H1 (cell line): Measurements from ENCODE around the gene TMEM51. TPM values are rescaled to one million over a fixed set of nuclear protein-coding genes. Genes with fewer than 3 reads are reported as not detected.
A peak's percentile ranks its signal among the peaks of the same experiment; 100 is the strongest.

Source experiments
- CTCF ChIA-PET: fragments of 300-600 bp; sonication (Branson Sonifier 250); formaldehyde crosslinking; loops from one replicate; lab custom pipeline; 2021; ENCODE audit not compliant: partially characterized antibody; lab: Charles Lee
- POLR2A ChIA-PET: fragments of 300-600 bp; sonication (Branson Sonifier 250); formaldehyde crosslinking; loops from one replicate; lab custom pipeline; 2021; ENCODE audit warnings: inconsistent platforms; ENCODE audit not compliant: partially characterized antibody; lab: Charles Lee
- DNase-seq, 2 experiments: peaks; one replicate each; pipeline versions ENCODE4 v3.0.0 to v3.0.0-alpha.2; 2010 to 2022; ENCODE audit warnings: low spot score in 2 of 2, low read depth in 1 of 2, mixed read lengths in 1 of 2
- FAIRE-seq: peaks from 2 replicates; lab custom pipeline; 2011; peaks lifted over from hg19 to GRCh38; lab: Jason Lieb, UNC
- H2AFZ ChIP-seq: 2 replicates; pipeline ENCODE4 v1.8.1; 2012; ENCODE audit warnings: low read length, inconsistent platforms
- H2AK5ac ChIP-seq: 2 replicates; pipeline ENCODE4 v1.6.1; 2013; ENCODE audit warnings: low read depth, low read length
- H2BK120ac ChIP-seq: replicated peaks from 2 replicates; pipeline ENCODE3; 2013; ENCODE audit warnings: low read depth, low read length, inconsistent platforms
- H2BK12ac ChIP-seq: 2 replicates; pipeline ENCODE4 v1.6.1; 2013; ENCODE audit warnings: low read depth, low read length
- H2BK15ac ChIP-seq: 2 replicates; pipeline ENCODE4 v1.6.1; 2013; ENCODE audit warnings: low read length
- H2BK20ac ChIP-seq: 2 replicates; pipeline ENCODE4 v1.6.1; 2013; ENCODE audit warnings: low read length
- H2BK5ac ChIP-seq: 2 replicates; pipeline ENCODE4 v1.6.1; 2013; ENCODE audit warnings: low read depth, low read length
- H3K14ac ChIP-seq: 2 replicates; pipeline ENCODE4 v1.6.1; 2013; ENCODE audit warnings: inconsistent platforms; ENCODE audit not compliant: insufficient read length
- H3K18ac ChIP-seq: 2 replicates; pipeline ENCODE4 v1.6.1; 2013; ENCODE audit warnings: low read length; ENCODE audit errors: extremely low read depth
- H3K23ac ChIP-seq: 2 replicates; pipeline ENCODE4 v1.6.1; 2013; ENCODE audit warnings: inconsistent platforms; ENCODE audit not compliant: insufficient read length
- H3K23me2 ChIP-seq: 2 replicates; pipeline ENCODE4 v1.6.1; 2013; ENCODE audit warnings: low read depth, low read length
- H3K27ac ChIP-seq: 2 replicates; pipeline ENCODE4 v1.6.1; 2011; ENCODE audit warnings: low read depth, low read length, inconsistent platforms
- H3K27me3 ChIP-seq, 4 experiments: replicated peaks in 1 of 4; 1 replicate in 1 of 4; 2 replicates in 3 of 4; pipeline versions ENCODE4 v1.6.1 to v1.8.1; 2011 to 2013; ENCODE audit warnings: low read length in 3 of 4, mild to moderate bottlenecking in 3 of 4, inconsistent platforms in 2 of 4, mixed read lengths in 2 of 4, moderate library complexity in 1 of 4; ENCODE audit not compliant: control insufficient read depth in 3 of 4, insufficient read depth in 3 of 4; ENCODE audit errors: extremely low read depth in 1 of 4
- H3K36me3 ChIP-seq, 4 experiments: 2 replicates each; pipeline versions ENCODE4 v1.6.1 to v1.8.1; 2011 to 2013; ENCODE audit warnings: mild to moderate bottlenecking in 4 of 4, low read length in 3 of 4, moderate library complexity in 2 of 4, control low read depth in 1 of 4, inconsistent platforms in 1 of 4; ENCODE audit not compliant: insufficient read depth in 4 of 4, control insufficient read depth in 2 of 4
- H3K4ac ChIP-seq: replicated peaks from 2 replicates; pipeline ENCODE3; 2013; ENCODE audit warnings: low read length, low read depth, mixed read lengths, inconsistent platforms; ENCODE audit not compliant: insufficient read length
- H3K4me1 ChIP-seq, 4 experiments: replicated peaks in 1 of 4; 1 replicate in 1 of 4; 2 replicates in 3 of 4; pipeline versions ENCODE4 v1.6.1 to v1.8.1; 2011 to 2013; ENCODE audit warnings: low read length in 3 of 4, inconsistent platforms in 2 of 4, mixed read lengths in 1 of 4; ENCODE audit not compliant: insufficient read depth in 4 of 4, control insufficient read depth in 3 of 4
- H3K4me2 ChIP-seq, 2 experiments: 2 replicates each; pipeline versions ENCODE4 v1.6.1 to v1.8.1; 2011 to 2013; ENCODE audit warnings: low read depth in 2 of 2, low read length in 2 of 2, control low read depth in 1 of 2, inconsistent platforms in 1 of 2, mild to moderate bottlenecking in 1 of 2; ENCODE audit not compliant: insufficient read depth in 1 of 2
- H3K4me3 ChIP-seq, 4 experiments: fragments of 200-600, 300-600 bp in 1 of 4; sonication (generic), shearing (Covaris generic), sonication (Bioruptor Twin) in 1 of 4; 2 replicates each; pipeline versions ENCODE4 v1.5.1 to v1.8.1; 2011 to 2016; ENCODE audit warnings: low read length in 4 of 4, low read depth in 3 of 4, control low read depth in 2 of 4, inconsistent platforms in 2 of 4, mild to moderate bottlenecking in 2 of 4, mixed read lengths in 1 of 4, moderate library complexity in 1 of 4; ENCODE audit not compliant: insufficient read depth in 2 of 4; ENCODE audit errors: extremely low read depth in 1 of 4
- H3K56ac ChIP-seq: replicated peaks from 2 replicates; pipeline ENCODE3; 2013; ENCODE audit warnings: low read depth, mild to moderate bottlenecking, mixed read lengths, low read length, inconsistent platforms; ENCODE audit not compliant: insufficient read length
- H3K79me1 ChIP-seq: 2 replicates; pipeline ENCODE4 v1.6.1; 2013; ENCODE audit warnings: low read depth, low read length, control low read depth
- H3K79me2 ChIP-seq, 2 experiments: 2 replicates each; pipeline versions ENCODE4 v1.6.1 to v1.8.1; 2012 to 2013; ENCODE audit warnings: low read length in 2 of 2, mild to moderate bottlenecking in 2 of 2, inconsistent platforms in 1 of 2; ENCODE audit not compliant: insufficient read depth in 2 of 2, control insufficient read depth in 1 of 2
- H3K9ac ChIP-seq, 4 experiments: replicated peaks in 1 of 4; 1 replicate in 1 of 4; 2 replicates in 3 of 4; pipeline versions ENCODE4 v1.6.1 to v1.8.1; 2011 to 2013; ENCODE audit warnings: low read depth in 3 of 4, low read length in 3 of 4, control low read depth in 2 of 4, mild to moderate bottlenecking in 2 of 4, moderate library complexity in 2 of 4, inconsistent platforms in 1 of 4; ENCODE audit errors: extremely low read depth in 1 of 4
- H3K9me3 ChIP-seq, 2 experiments: 2 replicates each; pipeline versions ENCODE4 v1.6.1 to v1.8.1; 2012 to 2013; ENCODE audit warnings: mild to moderate bottlenecking in 2 of 2, moderate library complexity in 2 of 2, control low read depth in 1 of 2, inconsistent platforms in 1 of 2, low read depth in 1 of 2, low read length in 1 of 2, mixed read lengths in 1 of 2; ENCODE audit not compliant: insufficient read depth in 2 of 2
- H4K20me1 ChIP-seq, 2 experiments: replicated peaks in 1 of 2; 2 replicates each; pipeline versions ENCODE3 to v1.8.1; 2011 to 2013; ENCODE audit warnings: inconsistent platforms in 2 of 2, low read length in 2 of 2, mild to moderate bottlenecking in 1 of 2; ENCODE audit not compliant: insufficient read depth in 2 of 2, control insufficient read depth in 1 of 2
- H4K5ac ChIP-seq: 2 replicates; pipeline ENCODE4 v1.6.1; 2013; ENCODE audit warnings: low read length, low read depth, mixed read lengths, inconsistent platforms; ENCODE audit not compliant: insufficient read length
- H4K8ac ChIP-seq: 2 replicates; pipeline ENCODE4 v1.8.0; 2013; ENCODE audit warnings: mild to moderate bottlenecking, moderate library complexity, low read length, inconsistent platforms; ENCODE audit not compliant: insufficient read depth; ENCODE audit errors: extremely low read depth
- H4K91ac ChIP-seq: replicated peaks from 2 replicates; pipeline ENCODE3; 2013; ENCODE audit warnings: low read length, mixed read lengths, inconsistent platforms; ENCODE audit not compliant: insufficient read length
- ASH2L ChIP-seq: fragments of 200-600, 300-600 bp; sonication (generic); IDR thresholded peaks from one replicate; pipeline ENCODE4 v1.7.1; 2017; ENCODE audit warnings: low read length
- FOSL1 ChIP-seq: IDR thresholded peaks from 2 replicates; pipeline ENCODE4 v1.6.1; 2011; ENCODE audit warnings: mild to moderate bottlenecking, low read depth, low read length, moderate library complexity; ENCODE audit not compliant: insufficient read depth
- GTF2F1 ChIP-seq: IDR thresholded peaks from 2 replicates; pipeline ENCODE4 v1.6.1; 2012; ENCODE audit warnings: low read depth, low read length, improper control_type of control experiment, borderline replicate concordance
- JUN ChIP-seq: IDR thresholded peaks from 2 replicates; pipeline ENCODE4 v1.6.1; 2011; ENCODE audit warnings: low read depth, mild to moderate bottlenecking, improper control_type of control experiment, low read length
- KDM4A ChIP-seq: IDR thresholded peaks from one replicate; pipeline ENCODE4 v1.7.1; 2012; ENCODE audit warnings: low read depth, mild to moderate bottlenecking, moderate library complexity, low read length, inconsistent platforms; ENCODE audit not compliant: severe bottlenecking
- POLR2A ChIP-seq, 2 experiments: IDR thresholded peaks; 1 replicate in 1 of 2; 2 replicates in 1 of 2; pipeline ENCODE4 v1.6.1; 2011; ENCODE audit warnings: low read depth in 2 of 2, low read length in 2 of 2, mild to moderate bottlenecking in 2 of 2; ENCODE audit errors: control extremely low read depth in 1 of 2
- RXRA ChIP-seq: IDR thresholded peaks from 2 replicates; pipeline ENCODE4 v1.6.1; 2011; ENCODE audit warnings: low read depth, mild to moderate bottlenecking, low read length, moderate library complexity; ENCODE audit not compliant: insufficient read depth
- SUZ12 ChIP-seq: fragments of 200-600 bp; sonication (generic); IDR thresholded peaks from 2 replicates; pipeline ENCODE4 v1.6.1; 2012; ENCODE audit warnings: mild to moderate bottlenecking, inconsistent platforms, low read length, moderate library complexity, mixed read lengths
- WGBS, 2 experiments: shearing (Covaris generic) in 1 of 2; methylation state at CpG; one replicate each; pipeline versions ENCODE4 v1.1.6 to v1.1.7; 2013 to 2015; ENCODE audit warnings: low lambda C conversion rate in 2 of 2, mixed read lengths in 2 of 2, inconsistent platforms in 1 of 2, low coverage in 1 of 2, missing lambda C conversion rate in 1 of 2; ENCODE audit not compliant: insufficient replicate concordance in 2 of 2, insufficient coverage in 1 of 2, insufficient read length in 1 of 2; ENCODE audit errors: extremely low coverage in 1 of 2, missing lambda C conversion rate in 1 of 2; 5-methylcytosine and 5-hydroxymethylcytosine counted together
- polyA plus RNA-seq, 7 experiments: library from polyadenylated mRNA; depleted of rRNA in 3 of 7; stranded (reverse) in 5 of 7; unstranded in 2 of 7; fragments of >200 nt in 5 of 7; fragments of 200-250 nt in 2 of 7; gene quantifications; 1 replicate in 5 of 7; 2 replicates in 1 of 7; 4 replicates in 1 of 7; pipeline versions ENCODE4 v1.2.1 to v1.2.3, GENCODE V29; 2011 to 2013; ENCODE audit warnings: missing spikeins in 2 of 7, mixed read lengths in 2 of 7
- total RNA-seq: library from RNA; stranded (reverse); fragmentation: NEBNext Ultra II Directional; extraction: Animal tissue kit (Norgen Biotek cat#: 25700); gene quantifications from 2 replicates; pipeline ENCODE4 v1.2.1, GENCODE V29; 2021

The TMEM51 gene
- total and polyA plus RNA-seq, 2 of the 8 experiments (the other 6 are each of a cell fraction or from before 2014, with no cell fraction given): 9.9 to 10.7 TPM

- ChIA-PET POLR2A (interaction anchor here (1.3 to 2.3 kb wide), 4 partner anchors 9 to 15 kb away, joined by 3 to 8 read pairs (median 4); no protein-coding TSS in a partner anchor), CTCF (interaction anchor here (0.8 to 1.4 kb wide), 8 partner anchors 8 to 99 kb away, joined by 3 to 6 read pairs (median 4); no protein-coding TSS in a partner anchor)
- FAIRE-seq (no peak), DNase-seq (no peak)
- no peak overlapping the region for H4K8ac ChIP-seq
- H2AK5ac ChIP-seq: no peak overlapping the region
- no peak overlapping the region for H2BK15ac ChIP-seq
- H3K18ac ChIP-seq: peak overlapping the region; percentile 40; the same call in 1 of the 2 replicates
- no peak overlapping the region for H3K56ac ChIP-seq
- H3K27me3 ChIP-seq: no peaks in the 10 kb centered on the region
- peak overlapping the region in 1 of 4 experiments; percentile 16; a peak in 2 of 8 replicates for H3K4me3 ChIP-seq
- no peak overlapping the region for H2BK20ac ChIP-seq
- no peak overlapping the region for H3K4ac ChIP-seq
- H3K4me2 ChIP-seq: peak overlapping the region; percentile 8 to 59; a peak in 2 of 4 replicates
- H3K27ac ChIP-seq: no peak overlapping the region
- no peak overlapping the region for H2AFZ ChIP-seq
- no peak overlapping the region for H3K23ac ChIP-seq
- H3K9ac ChIP-seq: no peak overlapping the region
- no peak overlapping the region for H4K5ac ChIP-seq
- 0 out of 2 replicates have a peak overlapping the region, but pooled peaks have one; percentile 26 for H2BK5ac ChIP-seq
- H4K20me1 ChIP-seq: peaks cover 0 to 3% of the 10 kb centered on the region in 2 experiments
- peak overlapping the region; percentile 17 for H2BK120ac ChIP-seq
- H3K4me1 ChIP-seq: peaks cover 6 to 29% (median 15%) of the 10 kb centered on the region in 4 experiments; a peak in 6 of 7 replicates
- H3K23me2 ChIP-seq: no peaks in the 10 kb centered on the region; the same call in 1 of the 2 replicates
- H3K79me2 ChIP-seq: peaks cover 0 to 12% of the 10 kb centered on the region in 2 experiments; a peak in 1 of 4 replicates
- 0 out of 2 replicates have a peak overlapping the region, but pooled peaks have one; percentile 65 for H2BK12ac ChIP-seq
- H4K91ac ChIP-seq: no peak overlapping the region
- H3K79me1 ChIP-seq: no peaks in the 10 kb centered on the region; the same call in 1 of the 2 replicates
- no peak overlapping the region for H3K14ac ChIP-seq
- WGBS, 2 experiments: 84% methylated on average over 12 of the region's 12 CpGs; no CpG with 5 or more reads in 1 of the 2 experiments
- H3K36me3 ChIP-seq: no peaks in the 10 kb centered on the region
- H3K9me3 ChIP-seq: no peaks in the 10 kb centered on the region
- TF ChIP-seq GTF2F1 (no peak), RXRA (no peak), JUN (no peak), POLR2A (IDR thresholded peaks at IDR 0.05; ENCODE audit: control extremely low read depth in 1 of 2, low read depth in 2 of 2, low read length in 2 of 2) (no peak), KDM4A (no peak), SUZ12 (no peak), ASH2L (no peak), FOSL1 (no peak)
These were observed 44.3 kb downstream of the TMEM51 start for GRCh38 chr1:15197591-15198447.
